NCI-H226 (cell line): ENCODE results near the gene RPS6KA4.
"Not testable (repeated sequence)": the region's sequence is repeated elsewhere in the genome, so short reads cannot be mapped to it uniquely, and the experiment has no call there.

Experiments
- DNase-seq: peaks from one replicate; pipeline ENCODE4 v3.0.0-alpha.2; 2015

Gene RPS6KA4

GRCh38 chr11:64391839-64392238, 32.9 kb downstream of the RPS6KA4 start:
- no peak for DNase-seq

- no peak for DNase-seq
Measured at GRCh38 chr11:64395545-64396078, 36.6 kb downstream of the RPS6KA4 start.

GRCh38 chr11:64396079-64396591, 37.2 kb downstream of the RPS6KA4 start:
- no peak for DNase-seq

- peak; percentile 51 for DNase-seq
Measured at GRCh38 chr11:64400102-64400501, 41.1 kb downstream of the RPS6KA4 start.

GRCh38 chr11:64400667-64401066, 41.7 kb downstream of the RPS6KA4 start:
- DNase-seq, result no peak

GRCh38 chr11:64401775-64402174, 42.8 kb downstream of the RPS6KA4 start:
- no peak for DNase-seq

- no peak for DNase-seq
Measured at GRCh38 chr11:64403106-64403505, 44.1 kb downstream of the RPS6KA4 start.

- no peak for DNase-seq
Measured at GRCh38 chr11:64406221-64406946, 47.4 kb downstream of the RPS6KA4 start.

- no peak for DNase-seq
Measured at GRCh38 chr11:64407221-64407620, 48.3 kb downstream of the RPS6KA4 start.

GRCh38 chr11:64407630-64408029, 48.7 kb downstream of the RPS6KA4 start:
- no peak for DNase-seq

- DNase-seq, result no peak
Measured at GRCh38 chr11:64409278-64409677, 50.3 kb downstream of the RPS6KA4 start.

GRCh38 chr11:64409707-64410403, 50.9 kb downstream of the RPS6KA4 start:
- no peak for DNase-seq

GRCh38 chr11:64410404-64410734, 51.4 kb downstream of the RPS6KA4 start:
- no peak for DNase-seq

GRCh38 chr11:64413417-64413816, 54.5 kb downstream of the RPS6KA4 start:
- DNase-seq, result no peak

- no peak for DNase-seq
Measured at GRCh38 chr11:64415286-64415685, 56.3 kb downstream of the RPS6KA4 start.

GRCh38 chr11:64415996-64416728, 57.2 kb downstream of the RPS6KA4 start:
- DNase-seq, result no peak

- not testable (repeated sequence) for DNase-seq
Measured at GRCh38 chr11:64418233-64418632, 59.3 kb downstream of the RPS6KA4 start.

GRCh38 chr11:64419257-64419790, 60.4 kb downstream of the RPS6KA4 start:
- no peak for DNase-seq

GRCh38 chr11:64419818-64420485, 61.0 kb downstream of the RPS6KA4 start:
- no peak for DNase-seq
